ENCODE data around the gene TMEM156. TPM values are rescaled to one million over a fixed set of nuclear protein-coding genes. Genes with fewer than 3 reads are reported as not detected.
"Not testable (repeated sequence)": the region's sequence is repeated elsewhere in the genome, so short reads cannot be mapped to it uniquely, and the experiment has no call there.

TMEM156 gene
- total RNA-seq, 1 experiment from 2014 or later, result not detected

- no peaks in the 10 kb centered on the region for H3K36me3 ChIP-seq (replicated peaks; ENCODE audit: control insufficient read depth, insufficient read depth, low read length)
- no peak for DNase-seq
- H3K27me3 ChIP-seq (ENCODE audit: control insufficient read depth, insufficient read depth, low read length), result no peaks in the 10 kb centered on the region
- no peak overlapping the region for H3K4me3 ChIP-seq (ENCODE audit: insufficient read depth, low read depth, low read length)
These were observed 16.1 kb upstream of the TMEM156 start for GRCh38 chr4:39048311-39048710.

GRCh38 chr4:39047681-39048080 lies 15.5 kb upstream of the TMEM156 start:
- DNase-seq, result no peak
- Histone ChIP-seq H3K36me3 (replicated peaks; ENCODE audit: control insufficient read depth, insufficient read depth, low read length) (no peaks in the 10 kb centered on the region), H3K4me3 (ENCODE audit: insufficient read depth, low read depth, low read length) (no peak overlapping the region), H3K27me3 (ENCODE audit: control insufficient read depth, insufficient read depth, low read length) (no peaks in the 10 kb centered on the region)

- no peak overlapping the region for H3K4me3 ChIP-seq (ENCODE audit: insufficient read depth, low read depth, low read length)
- DNase-seq, result no peak
- H3K27me3 ChIP-seq (ENCODE audit: control insufficient read depth, insufficient read depth, low read length), result no peaks in the 10 kb centered on the region
- no peaks in the 10 kb centered on the region for H3K36me3 ChIP-seq (replicated peaks; ENCODE audit: control insufficient read depth, insufficient read depth, low read length)
These were observed 14.0 kb upstream of the TMEM156 start for GRCh38 chr4:39046249-39046648.

GRCh38 chr4:39045827-39046221 lies 13.6 kb upstream of the TMEM156 start:
- no peak for DNase-seq
- peak overlapping the region; percentile 54 for H3K4me3 ChIP-seq (ENCODE audit: insufficient read depth, low read depth, low read length)
- H3K27me3 ChIP-seq (ENCODE audit: control insufficient read depth, insufficient read depth, low read length), result no peaks in the 10 kb centered on the region
- no peaks in the 10 kb centered on the region for H3K36me3 ChIP-seq (replicated peaks; ENCODE audit: control insufficient read depth, insufficient read depth, low read length)

GRCh38 chr4:39044956-39045826 lies 13.0 kb upstream of the TMEM156 start:
- no peaks in the 10 kb centered on the region for H3K36me3 ChIP-seq (replicated peaks; ENCODE audit: control insufficient read depth, insufficient read depth, low read length)
- no peak for DNase-seq
- no peaks in the 10 kb centered on the region for H3K27me3 ChIP-seq (ENCODE audit: control insufficient read depth, insufficient read depth, low read length)
- H3K4me3 ChIP-seq (ENCODE audit: insufficient read depth, low read depth, low read length), result peak overlapping the region; percentile 54

GRCh38 chr4:39044364-39044955 lies 12.3 kb upstream of the TMEM156 start:
- Histone ChIP-seq H3K4me3 (ENCODE audit: insufficient read depth, low read depth, low read length) (peak overlapping the region; percentile 54), H3K27me3 (ENCODE audit: control insufficient read depth, insufficient read depth, low read length) (no peaks in the 10 kb centered on the region), H3K36me3 (replicated peaks; ENCODE audit: control insufficient read depth, insufficient read depth, low read length) (no peaks in the 10 kb centered on the region)
- DNase-seq, result peak; percentile 92

GRCh38 chr4:39043861-39044363 lies 11.7 kb upstream of the TMEM156 start:
- Histone ChIP-seq H3K4me3 (ENCODE audit: insufficient read depth, low read depth, low read length) (peak overlapping the region; percentile 54), H3K27me3 (ENCODE audit: control insufficient read depth, insufficient read depth, low read length) (no peaks in the 10 kb centered on the region), H3K36me3 (replicated peaks; ENCODE audit: control insufficient read depth, insufficient read depth, low read length) (no peaks in the 10 kb centered on the region)
- no peak for DNase-seq

- Histone ChIP-seq H3K27me3 (ENCODE audit: control insufficient read depth, insufficient read depth, low read length) (no peaks in the 10 kb centered on the region), H3K36me3 (replicated peaks; ENCODE audit: control insufficient read depth, insufficient read depth, low read length) (no peaks in the 10 kb centered on the region), H3K4me3 (ENCODE audit: insufficient read depth, low read depth, low read length) (no peak overlapping the region)
- no peak for DNase-seq
These were observed 11.1 kb upstream of the TMEM156 start for GRCh38 chr4:39043058-39043860.

- no peaks in the 10 kb centered on the region for H3K27me3 ChIP-seq (ENCODE audit: control insufficient read depth, insufficient read depth, low read length)
- H3K36me3 ChIP-seq (replicated peaks; ENCODE audit: control insufficient read depth, insufficient read depth, low read length), result no peaks in the 10 kb centered on the region
- H3K4me3 ChIP-seq (ENCODE audit: insufficient read depth, low read depth, low read length), result no peak overlapping the region
- no peak for DNase-seq
These were observed 10.2 kb upstream of the TMEM156 start for GRCh38 chr4:39042366-39042765.

- DNase-seq, result no peak
- no peak overlapping the region for H3K4me3 ChIP-seq (ENCODE audit: insufficient read depth, low read depth, low read length)
- H3K27me3 ChIP-seq (ENCODE audit: control insufficient read depth, insufficient read depth, low read length), result no peaks in the 10 kb centered on the region
- no peaks in the 10 kb centered on the region for H3K36me3 ChIP-seq (replicated peaks; ENCODE audit: control insufficient read depth, insufficient read depth, low read length)
These were observed 6.9 kb upstream of the TMEM156 start for GRCh38 chr4:39039108-39039507.

- Histone ChIP-seq H3K36me3 (replicated peaks; ENCODE audit: control insufficient read depth, insufficient read depth, low read length) (no peaks in the 10 kb centered on the region), H3K4me3 (ENCODE audit: insufficient read depth, low read depth, low read length) (no peak overlapping the region), H3K27me3 (ENCODE audit: control insufficient read depth, insufficient read depth, low read length) (no peaks in the 10 kb centered on the region)
- no peak for DNase-seq
These were observed 5.7 kb upstream of the TMEM156 start for GRCh38 chr4:39037941-39038340.

GRCh38 chr4:39037491-39037825 lies 5.2 kb upstream of the TMEM156 start:
- H3K4me3 ChIP-seq (ENCODE audit: insufficient read depth, low read depth, low read length), result no peak overlapping the region
- H3K27me3 ChIP-seq (ENCODE audit: control insufficient read depth, insufficient read depth, low read length), result no peaks in the 10 kb centered on the region
- DNase-seq, result no peak
- H3K36me3 ChIP-seq (replicated peaks; ENCODE audit: control insufficient read depth, insufficient read depth, low read length), result no peaks in the 10 kb centered on the region

- no peak for DNase-seq
- H3K36me3 ChIP-seq (replicated peaks; ENCODE audit: control insufficient read depth, insufficient read depth, low read length), result no peaks in the 10 kb centered on the region
These were observed 4.0 kb upstream of the TMEM156 start for GRCh38 chr4:39036172-39036571.

GRCh38 chr4:39031590-39032020 lies 604 bp downstream of the TMEM156 start:
- H3K36me3 ChIP-seq (replicated peaks; ENCODE audit: control insufficient read depth, insufficient read depth, low read length); H3K4me3 ChIP-seq (ENCODE audit: insufficient read depth, low read depth, low read length); H3K27me3 ChIP-seq (ENCODE audit: control insufficient read depth, insufficient read depth, low read length); DNase-seq: not testable (repeated sequence)

More at GRCh38 chr4:39036172-39036571, 4.0 kb upstream of the TMEM156 start:
- H3K4me3 ChIP-seq (ENCODE audit: insufficient read depth, low read depth, low read length), result no peak overlapping the region
- no peaks in the 10 kb centered on the region for H3K27me3 ChIP-seq (ENCODE audit: control insufficient read depth, insufficient read depth, low read length)

All from H7 (cell line).